ENCODE measurements around the gene MEIOB.
"Not testable (repeated sequence)": the region's sequence is repeated elsewhere in the genome, so short reads cannot be mapped to it uniquely, and the experiment has no call there.

MEIOB gene

GRCh38 chr16:1810536-1810935 lies 61.4 kb downstream of the MEIOB start:
- H2AFZ ChIP-seq (ENCODE audit: low read length, unreplicated experiment) = no peak overlapping the region
- H3K36me3 ChIP-seq (ENCODE audit: insufficient read depth, low read length) = no peaks in the 10 kb centered on the region

GRCh38 chr16:1810106-1810505 lies 61.9 kb downstream of the MEIOB start:
- no peaks in the 10 kb centered on the region for H3K79me2 ChIP-seq (ENCODE audit: control insufficient read depth, insufficient read depth, low read length, unreplicated experiment)
- H3K27me3 ChIP-seq (ENCODE audit: insufficient read depth, low read length) = no peaks in the 10 kb centered on the region
- H2AFZ ChIP-seq (ENCODE audit: low read length, unreplicated experiment) = no peak overlapping the region
- no peaks in the 10 kb centered on the region for H3K4me1 ChIP-seq (ENCODE audit: control insufficient read depth, insufficient read depth, low read length, unreplicated experiment)
- no peaks in the 10 kb centered on the region for H3K36me3 ChIP-seq (ENCODE audit: insufficient read depth, low read length)
- H3K4me3 ChIP-seq (ENCODE audit: low read depth, low read length) = no peak overlapping the region
- H3K27ac ChIP-seq (ENCODE audit: low read depth, low read length) = no peak overlapping the region

More at GRCh38 chr16:1810536-1810935, 61.4 kb downstream of the MEIOB start:
- Histone ChIP-seq H3K79me2 (ENCODE audit: control insufficient read depth, insufficient read depth, low read length, unreplicated experiment) (no peaks in the 10 kb centered on the region), H3K27me3 (ENCODE audit: insufficient read depth, low read length) (no peaks in the 10 kb centered on the region), H3K4me3 (ENCODE audit: low read depth, low read length) (no peak overlapping the region), H3K4me1 (ENCODE audit: control insufficient read depth, insufficient read depth, low read length, unreplicated experiment) (no peaks in the 10 kb centered on the region), H3K27ac (ENCODE audit: low read depth, low read length) (no peak overlapping the region)

GRCh38 chr16:1809281-1809801 lies 62.6 kb downstream of the MEIOB start:
- H3K27ac ChIP-seq (ENCODE audit: low read depth, low read length) = no peak overlapping the region
- H3K4me3 ChIP-seq (ENCODE audit: low read depth, low read length) = no peak overlapping the region
- no peaks in the 10 kb centered on the region for H3K4me1 ChIP-seq (ENCODE audit: control insufficient read depth, insufficient read depth, low read length, unreplicated experiment)
- no peaks in the 10 kb centered on the region for H3K79me2 ChIP-seq (ENCODE audit: control insufficient read depth, insufficient read depth, low read length, unreplicated experiment)
- H3K27me3 ChIP-seq (ENCODE audit: insufficient read depth, low read length) = no peaks in the 10 kb centered on the region
- H2AFZ ChIP-seq (ENCODE audit: low read length, unreplicated experiment) = no peak overlapping the region
- no peaks in the 10 kb centered on the region for H3K36me3 ChIP-seq (ENCODE audit: insufficient read depth, low read length)

GRCh38 chr16:1808691-1809090 lies 63.3 kb downstream of the MEIOB start:
- no peak overlapping the region for H3K4me3 ChIP-seq (ENCODE audit: low read depth, low read length)
- H3K27me3 ChIP-seq (ENCODE audit: insufficient read depth, low read length) = no peaks in the 10 kb centered on the region
- no peaks in the 10 kb centered on the region for H3K36me3 ChIP-seq (ENCODE audit: insufficient read depth, low read length)
- H2AFZ ChIP-seq (ENCODE audit: low read length, unreplicated experiment) = no peak overlapping the region
- H3K79me2 ChIP-seq (ENCODE audit: control insufficient read depth, insufficient read depth, low read length, unreplicated experiment) = no peaks in the 10 kb centered on the region
- no peak overlapping the region for H3K27ac ChIP-seq (ENCODE audit: low read depth, low read length)
- no peaks in the 10 kb centered on the region for H3K4me1 ChIP-seq (ENCODE audit: control insufficient read depth, insufficient read depth, low read length, unreplicated experiment)

- Histone ChIP-seq H3K79me2 (ENCODE audit: control insufficient read depth, insufficient read depth, low read length, unreplicated experiment) (no peaks in the 10 kb centered on the region), H3K4me3 (ENCODE audit: low read depth, low read length) (no peak overlapping the region), H3K27me3 (ENCODE audit: insufficient read depth, low read length) (no peaks in the 10 kb centered on the region), H3K27ac (ENCODE audit: low read depth, low read length) (no peak overlapping the region), H3K36me3 (ENCODE audit: insufficient read depth, low read length) (no peaks in the 10 kb centered on the region), H2AFZ (ENCODE audit: low read length, unreplicated experiment) (no peak overlapping the region), H3K4me1 (ENCODE audit: control insufficient read depth, insufficient read depth, low read length, unreplicated experiment) (no peaks in the 10 kb centered on the region)
Measured at GRCh38 chr16:1807626-1808025, 64.3 kb downstream of the MEIOB start.

- Histone ChIP-seq H2AFZ (ENCODE audit: low read length, unreplicated experiment) (no peak overlapping the region), H3K79me2 (ENCODE audit: control insufficient read depth, insufficient read depth, low read length, unreplicated experiment) (no peaks in the 10 kb centered on the region), H3K27ac (ENCODE audit: low read depth, low read length) (no peak overlapping the region), H3K4me1 (ENCODE audit: control insufficient read depth, insufficient read depth, low read length, unreplicated experiment) (no peaks in the 10 kb centered on the region), H3K27me3 (ENCODE audit: insufficient read depth, low read length) (no peaks in the 10 kb centered on the region), H3K36me3 (ENCODE audit: insufficient read depth, low read length) (no peaks in the 10 kb centered on the region), H3K4me3 (ENCODE audit: low read depth, low read length) (no peak overlapping the region)
Measured at GRCh38 chr16:1800701-1801100, 71.3 kb downstream of the MEIOB start.

- not testable (repeated sequence) for H3K36me3 ChIP-seq (ENCODE audit: insufficient read depth, low read length); H3K4me1 ChIP-seq (ENCODE audit: control insufficient read depth, insufficient read depth, low read length, unreplicated experiment); H3K79me2 ChIP-seq (ENCODE audit: control insufficient read depth, insufficient read depth, low read length, unreplicated experiment); H3K27me3 ChIP-seq (ENCODE audit: insufficient read depth, low read length); H3K4me3 ChIP-seq (ENCODE audit: low read depth, low read length); H3K27ac ChIP-seq (ENCODE audit: low read depth, low read length); H2AFZ ChIP-seq (ENCODE audit: low read length, unreplicated experiment)
Measured at GRCh38 chr16:1799263-1799662, 72.7 kb downstream of the MEIOB start.

GRCh38 chr16:1794908-1795666 lies 76.9 kb downstream of the MEIOB start:
- no peaks in the 10 kb centered on the region for H3K27me3 ChIP-seq (ENCODE audit: insufficient read depth, low read length)
- H3K4me1 ChIP-seq (ENCODE audit: control insufficient read depth, insufficient read depth, low read length, unreplicated experiment) = no peaks in the 10 kb centered on the region
- no peak overlapping the region for H2AFZ ChIP-seq (ENCODE audit: low read length, unreplicated experiment)
- no peak overlapping the region for H3K27ac ChIP-seq (ENCODE audit: low read depth, low read length)
- no peaks in the 10 kb centered on the region for H3K79me2 ChIP-seq (ENCODE audit: control insufficient read depth, insufficient read depth, low read length, unreplicated experiment)
- H3K4me3 ChIP-seq (ENCODE audit: low read depth, low read length) = no peak overlapping the region
- no peaks in the 10 kb centered on the region for H3K36me3 ChIP-seq (ENCODE audit: insufficient read depth, low read length)

GRCh38 chr16:1794221-1794871 lies 77.6 kb downstream of the MEIOB start:
- Histone ChIP-seq H3K4me3 (ENCODE audit: low read depth, low read length) (no peak overlapping the region), H3K27me3 (ENCODE audit: insufficient read depth, low read length) (no peaks in the 10 kb centered on the region), H3K27ac (ENCODE audit: low read depth, low read length) (no peak overlapping the region), H2AFZ (ENCODE audit: low read length, unreplicated experiment) (no peak overlapping the region), H3K79me2 (ENCODE audit: control insufficient read depth, insufficient read depth, low read length, unreplicated experiment) (peaks cover 1% of the 10 kb centered on the region), H3K36me3 (ENCODE audit: insufficient read depth, low read length) (no peaks in the 10 kb centered on the region), H3K4me1 (ENCODE audit: control insufficient read depth, insufficient read depth, low read length, unreplicated experiment) (no peaks in the 10 kb centered on the region)

GRCh38 chr16:1793578-1794220 lies 78.3 kb downstream of the MEIOB start, which contains the start of gene IGFALS:
Gene IGFALS, minus strand, starts transcription at chr16:1793705. Its CDS starts 53 bp downstream, at chr16:1793652.
- Histone ChIP-seq H2AFZ (ENCODE audit: low read length, unreplicated experiment) (no peak within 1 kb of the TSS), H3K4me3 (ENCODE audit: low read depth, low read length) (no peak within 1 kb of the TSS), H3K79me2 (ENCODE audit: control insufficient read depth, insufficient read depth, low read length, unreplicated experiment) (peaks cover 2% of the 10 kb centered on the region), H3K36me3 (ENCODE audit: insufficient read depth, low read length) (no peaks in the 10 kb centered on the region), H3K27me3 (ENCODE audit: insufficient read depth, low read length) (no peaks in the 10 kb centered on the region), H3K4me1 (ENCODE audit: control insufficient read depth, insufficient read depth, low read length, unreplicated experiment) (no peaks in the 10 kb centered on the region), H3K27ac (ENCODE audit: low read depth, low read length) (no peak within 1 kb of the TSS)

Measured in ACC112 (cell line).